GM19324 (cell line): ENCODE results near the gene PHACTR1.

Source experiments
- ATAC-seq: cut with Tn5 transposase; IDR thresholded peaks from one replicate; pipeline ENCODE4 v1.9.1; 2021; ENCODE audit warnings: mild to moderate bottlenecking, moderate library complexity; ENCODE audit not compliant: unreplicated experiment, low FRiP score

Gene PHACTR1

GRCh38 chr6:13294499-13295069 lies 578.0 kb downstream of the PHACTR1 start:
- no peak for ATAC-seq

GRCh38 chr6:13295576-13295975 lies 579.0 kb downstream of the PHACTR1 start:
- no peak for ATAC-seq

GRCh38 chr6:13296536-13296997 lies 580.0 kb downstream of the PHACTR1 start:
- ATAC-seq, result no peak

- no peak for ATAC-seq
Observed at GRCh38 chr6:13297391-13297790, 580.8 kb downstream of the PHACTR1 start.

GRCh38 chr6:13298446-13298845 lies 581.9 kb downstream of the PHACTR1 start:
- no peak for ATAC-seq

- ATAC-seq, result no peak
Observed at GRCh38 chr6:13299403-13299821, 582.8 kb downstream of the PHACTR1 start.

GRCh38 chr6:13299918-13300317 lies 583.4 kb downstream of the PHACTR1 start:
- no peak for ATAC-seq

GRCh38 chr6:13300643-13301590 lies 584.4 kb downstream of the PHACTR1 start:
- ATAC-seq, result no peak

- ATAC-seq, result no peak
Observed at GRCh38 chr6:13302291-13302690, 585.7 kb downstream of the PHACTR1 start.

GRCh38 chr6:13302751-13303667 lies 586.4 kb downstream of the PHACTR1 start:
- ATAC-seq, result peak; percentile 51

- ATAC-seq, result peak; percentile 62
Observed at GRCh38 chr6:13303668-13304017, 587.1 kb downstream of the PHACTR1 start.

- no peak for ATAC-seq
Observed at GRCh38 chr6:13304101-13304500, 587.5 kb downstream of the PHACTR1 start.

- no peak for ATAC-seq
Observed at GRCh38 chr6:13304580-13305260, 588.2 kb downstream of the PHACTR1 start.

- no peak for ATAC-seq
Observed at GRCh38 chr6:13305288-13305687, 588.7 kb downstream of the PHACTR1 start.

GRCh38 chr6:13305791-13306190 lies 589.2 kb downstream of the PHACTR1 start:
- no peak for ATAC-seq

GRCh38 chr6:13307508-13307995 lies 591.0 kb downstream of the PHACTR1 start:
- no peak for ATAC-seq

- no peak for ATAC-seq
Observed at GRCh38 chr6:13308332-13308731, 591.8 kb downstream of the PHACTR1 start.

- ATAC-seq, result no peak
Observed at GRCh38 chr6:13311155-13311554, 594.6 kb downstream of the PHACTR1 start.

GRCh38 chr6:13314806-13315205 lies 598.2 kb downstream of the PHACTR1 start:
- no peak for ATAC-seq

- no peak for ATAC-seq
Observed at GRCh38 chr6:13315896-13316295, 599.3 kb downstream of the PHACTR1 start.
